SW 1271 (cell line): ENCODE results near the gene YEATS2.
A peak's percentile ranks its signal among the peaks of the same experiment; 100 is the strongest.
"Not testable (repeated sequence)": the region's sequence is repeated elsewhere in the genome, so short reads cannot be mapped to it uniquely, and the experiment has no call there.

Source experiments
- DNase-seq, 2 experiments: peaks; one replicate each; lab custom pipeline; 2025; lab: John Stamatoyannopoulos, UW

Gene YEATS2

DNA sequence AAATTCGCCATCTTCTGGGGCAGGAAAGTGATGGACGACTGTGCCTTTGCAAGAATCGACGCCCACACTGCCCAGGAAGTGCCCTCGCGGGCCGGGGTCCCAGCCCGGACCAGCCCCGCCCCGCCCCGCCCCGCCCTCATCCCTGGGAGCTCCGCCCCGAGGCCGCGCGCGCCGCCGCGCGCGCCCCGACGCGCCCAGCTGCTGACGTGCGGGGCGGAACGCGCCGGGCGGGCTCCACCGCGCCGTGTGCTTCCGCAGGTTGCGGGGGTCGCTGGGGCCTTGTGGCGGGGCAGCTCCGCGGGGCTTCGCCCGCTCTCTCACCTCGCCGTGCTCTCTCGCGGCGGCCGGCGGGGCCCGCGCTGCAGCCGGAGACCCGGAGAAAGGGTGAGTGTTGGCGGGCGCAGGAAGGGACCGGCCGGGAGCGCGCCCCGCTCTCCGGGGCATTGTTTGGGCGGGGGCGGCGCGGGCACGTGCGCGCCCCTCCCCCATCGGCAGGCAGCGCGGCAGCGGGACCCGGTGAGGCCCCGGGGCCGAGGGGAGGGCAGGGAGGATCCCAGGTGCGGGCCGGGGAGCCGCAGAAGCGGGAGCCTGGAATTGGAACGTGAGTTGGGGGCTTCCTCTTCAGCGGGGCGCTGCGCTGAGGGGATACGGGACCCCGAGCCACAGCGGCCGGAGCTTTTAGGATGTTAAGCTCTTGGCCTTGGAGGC, at the start of gene YEATS2:
YEATS2 (plus strand) TSS at position 188 of the 708 bp plus-strand sequence. CDS start 17,366 bp downstream, outside the sequence.
- DNase-seq = peak; percentile 21 to 55

GRCh38 chr3:183650554-183650953, 47.0 kb upstream of the YEATS2 start:
- DNase-seq = no peak

DNA sequence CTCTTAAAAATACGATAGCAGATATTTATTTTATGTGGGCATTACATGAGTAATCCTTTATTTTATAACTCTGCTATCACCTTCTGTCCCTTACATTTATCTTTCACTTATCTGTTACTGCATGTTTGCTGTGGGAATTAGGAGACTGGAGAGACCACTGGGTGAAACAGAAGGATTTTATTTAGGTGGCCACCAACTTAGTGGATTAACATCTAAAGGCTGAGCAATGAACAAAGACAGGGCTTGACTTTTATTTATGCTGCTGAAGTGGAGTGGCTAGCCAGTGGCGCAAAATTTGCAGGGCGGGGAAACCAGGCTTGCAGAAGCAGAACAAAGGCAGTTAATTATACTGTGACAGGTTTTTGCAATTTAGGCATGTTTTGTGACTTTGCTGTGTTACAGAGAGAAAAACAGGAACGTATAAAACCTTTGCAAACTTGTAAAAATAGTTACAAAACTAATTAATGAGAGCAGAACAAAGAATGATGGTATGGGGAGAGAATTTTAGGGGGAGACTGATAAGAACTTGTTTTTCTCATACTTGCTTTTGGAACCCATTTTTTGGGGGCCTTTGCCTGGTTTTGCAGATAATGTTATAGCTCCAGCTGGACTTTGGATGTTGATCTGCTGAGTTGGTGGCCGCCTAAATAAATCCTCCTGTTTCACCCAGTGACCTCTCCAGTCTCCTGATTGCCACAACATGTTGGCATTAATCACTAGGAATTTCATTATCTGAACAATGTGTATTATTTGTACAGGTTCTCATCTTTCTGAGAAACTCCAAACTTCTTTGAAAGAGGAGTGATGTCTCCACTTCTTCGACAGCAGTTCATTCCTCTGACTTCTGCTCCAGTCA, 44.2 kb upstream of the YEATS2 start:
- DNase-seq = no peak

DNA sequence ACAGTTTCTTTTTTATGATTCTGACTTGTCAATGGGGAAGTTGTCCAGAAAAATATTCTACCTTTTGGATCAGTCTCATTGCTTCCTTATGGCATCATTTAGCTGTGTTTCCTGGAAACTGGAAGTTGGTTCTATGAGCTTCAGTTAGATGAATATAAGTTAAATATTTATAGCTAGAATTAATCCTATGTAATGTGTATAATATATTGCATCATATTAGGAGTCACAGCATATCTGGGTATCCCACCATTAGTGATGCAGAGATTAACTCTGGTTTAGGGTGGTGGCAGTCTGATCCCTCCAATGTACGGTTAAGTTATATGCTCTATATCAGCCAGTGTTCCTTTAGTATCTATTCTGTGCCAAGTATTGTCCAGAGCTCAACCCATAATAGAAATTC, 42.9 kb upstream of the YEATS2 start:
- DNase-seq = no peak

GRCh38 chr3:183662099-183662498, 35.5 kb upstream of the YEATS2 start:
- DNase-seq = no peak

DNA sequence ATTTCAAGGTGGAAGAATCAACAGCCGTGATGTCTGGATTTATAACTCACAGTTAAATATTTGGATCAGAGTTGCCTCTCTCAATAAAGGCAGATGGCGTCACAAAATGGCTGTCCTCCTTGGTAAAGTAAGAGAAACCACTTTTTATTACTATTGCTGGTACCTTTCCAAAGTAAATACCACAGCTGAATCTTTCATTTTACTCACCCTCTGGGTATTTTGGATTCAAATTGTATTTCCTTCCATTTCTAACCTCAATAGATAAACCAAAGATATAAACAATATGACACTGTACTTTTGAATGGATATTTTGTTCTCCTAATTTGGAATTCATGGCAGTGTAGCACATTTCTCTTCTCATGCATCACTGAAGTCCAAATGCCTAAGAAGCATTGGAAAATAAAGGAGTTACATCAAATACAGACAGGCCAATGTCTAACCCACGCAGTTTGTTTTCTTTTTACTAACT, 32.6 kb upstream of the YEATS2 start:
- DNase-seq = peak in 1 of 2 experiments; percentile 16

GRCh38 chr3:183680061-183680460, 17.5 kb upstream of the YEATS2 start:
- no peak for DNase-seq

DNA sequence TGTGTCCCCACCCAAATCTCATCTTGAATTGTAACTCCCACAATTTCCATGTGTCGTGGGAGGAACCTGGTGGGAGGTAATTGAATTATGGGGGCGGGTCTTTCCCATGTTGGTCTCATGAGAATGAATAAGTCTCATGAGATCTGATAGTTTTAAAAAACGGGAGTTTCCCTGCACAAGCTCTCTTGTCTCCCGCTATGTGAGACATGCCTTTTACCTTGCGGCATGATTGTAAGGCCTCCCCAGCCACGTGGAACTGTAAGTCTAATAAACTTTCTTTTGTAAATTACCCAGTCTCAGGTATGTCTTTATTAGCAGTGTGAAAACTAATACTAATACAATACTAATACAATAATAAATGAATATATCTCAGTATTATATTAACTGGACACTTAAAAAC, 9.9 kb upstream of the YEATS2 start:
- no peak for DNase-seq

DNA sequence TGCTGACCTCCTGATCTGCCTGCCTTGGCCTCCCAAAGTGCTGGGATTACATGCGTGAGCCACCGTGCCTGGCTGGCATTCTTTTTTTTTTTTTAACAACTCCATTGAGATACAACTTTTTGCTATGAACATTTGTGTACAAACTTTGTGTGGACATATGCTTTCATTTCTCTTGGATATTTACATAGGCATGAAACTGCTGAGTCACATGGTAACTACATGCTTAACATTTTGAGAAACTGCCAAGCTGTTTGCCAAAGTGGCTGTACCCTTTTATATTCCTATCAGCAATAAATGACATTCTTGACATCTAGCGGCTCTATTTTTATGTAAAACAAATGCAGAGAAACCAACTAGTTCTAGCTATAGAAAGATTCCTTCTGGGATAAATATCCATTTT, 8.7 kb upstream of the YEATS2 start:
- DNase-seq = no peak

DNA sequence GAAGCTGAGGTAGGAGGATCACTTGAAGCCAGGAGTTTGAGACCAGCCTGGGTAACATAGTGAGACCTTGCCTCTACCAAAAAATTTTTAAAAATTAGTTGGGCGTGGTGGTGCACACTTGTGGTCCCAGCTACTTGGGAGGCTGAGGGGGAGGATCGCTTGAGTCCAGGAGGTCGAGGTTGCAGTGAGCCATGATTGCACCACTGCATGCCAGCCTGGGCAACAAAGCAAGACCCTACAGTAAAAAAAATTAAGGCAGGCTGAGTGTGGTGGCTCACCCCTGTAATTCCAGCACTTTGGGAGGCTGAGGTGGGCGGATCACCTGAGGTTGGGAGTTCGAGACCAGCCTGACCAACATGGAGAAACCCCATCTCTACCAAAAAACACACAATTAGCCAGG, 8.0 kb upstream of the YEATS2 start:
- DNase-seq = not testable (repeated sequence)

DNA sequence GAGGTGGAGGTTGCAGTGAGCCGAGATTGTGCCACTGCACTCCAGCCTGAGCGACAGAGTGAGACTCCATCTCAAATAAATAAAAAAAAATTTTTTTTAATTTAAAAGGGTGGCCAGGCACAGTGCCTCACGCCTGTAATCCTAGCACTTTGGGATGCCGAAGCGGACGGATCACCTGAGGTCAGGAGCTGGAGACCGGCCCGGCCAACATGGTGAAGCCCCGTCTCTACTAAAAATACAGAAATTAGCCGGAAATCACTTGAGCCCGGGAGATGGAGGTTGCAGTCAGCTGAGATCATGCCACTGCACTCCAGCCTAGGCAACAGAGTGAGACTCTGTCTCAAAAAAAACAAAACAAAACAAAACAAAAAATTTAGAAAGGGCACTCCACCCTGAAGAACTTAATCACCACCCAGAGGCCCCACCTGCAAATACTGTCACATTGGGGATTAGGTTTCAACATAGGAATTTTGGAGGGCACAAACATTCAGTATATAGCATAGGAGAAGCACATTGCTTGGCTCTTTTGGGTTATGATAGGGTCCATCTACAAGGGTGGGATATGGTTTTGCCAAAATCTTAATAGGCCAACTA, 7.1 kb upstream of the YEATS2 start:
- DNase-seq = no peak

- no peak for DNase-seq
Measured at GRCh38 chr3:183692436-183692835, 5.2 kb upstream of the YEATS2 start.

DNA sequence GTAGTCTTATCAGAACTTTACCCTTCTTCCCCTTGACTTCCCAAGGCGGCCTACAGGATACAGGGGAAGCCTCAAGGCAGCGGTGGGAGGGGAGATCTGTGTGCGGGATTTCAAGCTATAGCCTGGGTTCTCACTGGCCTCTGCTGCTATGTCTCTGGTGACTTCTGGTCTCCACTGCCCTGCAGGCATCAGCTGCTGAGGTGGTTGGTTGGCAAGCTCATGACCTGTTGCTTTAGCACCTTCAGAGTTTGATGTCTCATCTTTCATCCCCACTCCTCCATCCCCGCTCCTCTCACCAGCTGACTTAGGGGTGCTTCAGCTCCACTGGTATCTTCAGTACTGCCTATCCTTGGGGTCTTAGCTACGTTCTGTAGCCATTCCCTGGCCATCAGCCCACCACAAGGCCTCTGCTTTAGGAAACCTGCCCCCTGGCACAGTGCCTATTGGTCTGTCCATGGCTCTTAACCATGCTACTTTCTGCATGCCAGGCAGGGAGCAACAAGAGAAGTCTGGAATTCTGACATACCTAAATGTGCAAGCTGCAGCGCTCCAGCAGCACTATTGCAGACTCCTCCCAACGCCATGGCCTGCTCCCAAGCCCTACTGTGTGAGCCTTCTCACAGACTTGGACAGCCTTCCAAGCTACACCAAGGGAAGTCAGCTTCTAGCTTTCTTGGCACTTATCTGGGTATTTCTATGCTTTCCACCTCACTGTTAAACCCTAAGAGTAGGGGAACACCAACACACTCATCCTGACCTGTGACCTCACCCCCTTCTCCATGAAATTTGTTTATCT, 1.8 kb upstream of the YEATS2 start:
- no peak for DNase-seq

DNA sequence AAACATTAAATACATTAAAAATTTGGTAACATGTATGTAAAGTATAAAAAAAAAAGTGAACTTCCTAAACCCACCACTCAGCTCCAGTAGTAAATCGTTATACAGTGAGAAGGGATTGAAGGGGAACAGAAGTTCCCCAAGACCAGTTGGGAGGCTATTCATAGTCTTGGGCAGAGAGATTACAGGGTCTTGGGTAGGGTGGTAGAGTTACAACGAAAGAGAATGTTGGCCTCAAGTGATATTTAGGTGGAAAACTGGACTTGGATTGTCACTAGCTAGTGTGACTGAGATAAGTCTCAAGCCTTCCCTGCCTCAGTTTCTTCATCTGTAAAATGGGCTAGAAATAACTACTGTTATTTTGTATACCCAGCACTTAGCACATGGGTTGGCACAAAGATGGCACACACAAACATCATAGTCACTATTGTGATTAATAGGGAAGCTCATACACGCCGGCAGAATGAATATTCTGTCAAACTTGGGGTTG, 431 bp upstream of the YEATS2 start:
- no peak for DNase-seq

DNA sequence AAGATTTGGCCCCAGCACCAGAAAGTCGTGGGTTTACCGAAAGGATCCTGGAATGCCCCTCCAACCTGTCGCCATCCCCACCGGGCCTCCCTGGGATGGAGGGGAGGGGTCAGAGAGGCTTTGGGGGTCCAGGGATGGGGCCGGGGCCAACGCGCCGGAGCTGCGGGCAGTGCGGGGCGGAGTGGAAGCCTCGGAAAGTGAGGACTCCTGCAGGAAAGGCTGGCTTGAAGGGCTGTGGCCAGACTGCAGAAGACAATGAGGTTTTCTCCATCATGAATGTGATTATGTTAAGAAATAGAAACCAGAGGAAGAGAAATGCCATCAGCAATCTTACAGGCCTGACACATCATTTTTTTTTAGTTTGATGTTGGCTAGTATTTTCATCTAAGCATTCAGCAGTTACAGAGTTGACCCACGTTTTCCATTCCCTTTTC, 738 bp downstream of the YEATS2 start:
- DNase-seq = peak in 1 of 2 experiments; percentile 34

DNA sequence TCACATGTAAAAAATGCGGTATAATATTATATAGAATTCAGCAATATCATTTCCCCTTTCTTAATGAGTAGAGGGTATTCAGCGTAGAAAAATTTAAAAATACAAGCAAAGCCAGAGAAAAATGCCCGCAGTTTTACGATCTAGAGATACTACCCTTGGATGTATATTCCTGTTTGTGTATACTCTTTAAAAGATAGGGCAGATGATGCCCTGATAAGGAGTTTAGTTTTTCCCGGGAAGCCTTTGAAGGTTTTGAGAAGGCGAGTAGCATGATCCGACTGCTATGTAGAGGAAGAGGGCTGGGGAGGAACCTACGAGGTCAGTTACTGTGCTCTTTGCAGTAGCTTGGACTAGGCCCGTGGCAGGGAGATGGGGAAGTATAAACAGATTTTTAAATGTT, 1.2 kb downstream of the YEATS2 start:
- DNase-seq = no peak

DNA sequence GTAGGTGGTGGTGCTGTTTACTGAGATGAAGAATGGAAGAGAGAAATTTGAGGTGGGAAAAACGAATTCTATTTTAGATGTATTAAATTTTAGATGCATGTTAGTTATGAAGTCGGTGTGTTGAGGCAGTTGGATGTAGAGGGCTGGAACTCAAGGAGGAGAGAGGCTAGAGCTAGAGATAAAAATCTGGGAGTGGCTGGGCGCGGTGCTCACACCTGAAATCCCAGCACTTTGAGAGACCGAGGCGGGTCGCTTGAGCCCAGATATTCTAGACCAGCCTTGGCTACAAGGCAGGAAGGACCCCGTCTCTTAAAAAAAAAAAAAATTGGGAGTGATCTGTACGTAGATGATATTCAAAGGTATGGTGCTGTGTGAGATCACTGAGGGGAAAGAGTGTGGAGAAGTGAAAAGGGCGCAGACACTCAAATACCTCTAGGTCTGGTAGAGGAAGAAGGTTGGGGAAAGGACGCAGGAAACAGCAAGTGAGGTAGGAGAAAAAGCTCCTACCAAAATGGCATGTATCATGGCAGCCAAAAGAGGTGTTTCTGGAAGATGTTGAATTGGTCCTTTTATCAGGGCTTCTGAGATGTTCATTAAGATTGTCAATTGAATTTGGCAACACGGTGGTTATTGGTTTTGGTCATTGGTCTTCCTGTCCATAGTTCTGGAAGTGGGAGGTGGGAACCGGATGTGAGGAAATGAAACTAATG, 1.8 kb downstream of the YEATS2 start:
- DNase-seq = no peak

- DNase-seq = no peak
Measured at GRCh38 chr3:183701744-183702143, 4.1 kb downstream of the YEATS2 start.

- not testable (repeated sequence) for DNase-seq
Measured at GRCh38 chr3:183703892-183704291, 6.3 kb downstream of the YEATS2 start.

DNA sequence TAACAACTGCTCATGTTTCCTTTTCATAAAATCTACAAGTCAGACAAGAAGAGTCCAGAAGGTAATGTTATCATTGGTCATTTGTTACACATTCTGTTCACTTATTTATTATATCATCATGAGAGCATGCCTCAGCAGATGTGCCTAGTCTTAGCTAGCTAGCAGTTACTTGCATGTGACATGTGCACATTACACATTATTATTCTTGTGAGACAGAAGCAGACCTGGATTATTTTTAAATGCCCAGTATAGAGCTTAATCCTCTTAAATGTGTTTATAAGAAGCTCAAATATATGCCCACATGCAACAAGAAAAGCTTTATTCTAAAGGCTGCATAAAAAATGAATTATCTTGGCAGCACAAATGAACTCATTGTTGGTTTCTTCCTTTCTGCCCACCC, 12.6 kb downstream of the YEATS2 start:
- DNase-seq = no peak

- DNase-seq = no peak
Measured at GRCh38 chr3:183711516-183711915, 13.9 kb downstream of the YEATS2 start.
